NCI-H187 (cell line): ENCODE measurements around the gene SLC25A43.
"Not testable (repeated sequence)": the region's sequence is repeated elsewhere in the genome, so short reads cannot be mapped to it uniquely, and the experiment has no call there.

ENCODE experiments used
- DNase-seq, 2 experiments: peaks; one replicate each; lab custom pipeline; 2025; lab: John Stamatoyannopoulos, UW

SLC25A43 gene

DNA sequence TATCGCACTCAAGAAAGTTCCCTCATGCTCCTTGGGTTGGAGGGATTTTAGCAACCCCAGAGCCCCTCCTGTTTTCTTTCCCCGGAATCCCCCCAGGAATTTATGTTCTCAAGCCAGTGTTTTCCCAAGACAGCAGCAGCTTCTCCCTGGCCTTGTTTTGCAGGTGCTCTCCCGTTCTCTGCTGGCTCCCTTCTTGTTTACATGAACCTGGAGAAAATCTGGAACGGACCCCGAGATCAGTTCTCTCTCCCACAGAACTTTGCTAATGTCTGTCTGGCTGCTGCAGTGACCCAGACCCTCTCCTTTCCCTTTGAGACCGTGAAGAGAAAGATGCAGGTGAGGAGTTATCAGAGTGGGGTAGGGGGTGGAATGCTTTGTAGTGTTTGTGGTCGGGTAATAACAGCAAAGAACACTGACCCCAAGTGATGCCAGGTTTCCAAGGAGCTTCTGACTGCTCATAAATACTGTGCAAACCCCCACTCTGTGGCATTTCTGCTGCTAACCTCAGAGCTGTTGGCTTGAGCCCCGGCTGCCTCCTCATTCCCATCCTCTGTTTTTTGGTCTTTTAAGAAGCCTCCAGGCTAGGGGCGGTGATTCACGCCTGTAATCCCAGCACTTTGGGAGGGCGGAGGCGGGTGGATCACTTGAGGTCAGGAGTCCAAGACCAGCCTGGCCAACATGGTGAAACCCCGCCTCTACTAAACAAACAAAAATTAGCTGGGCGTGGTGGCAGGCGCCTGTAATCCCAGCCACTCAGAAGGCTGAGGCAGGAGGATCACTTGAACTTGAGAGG lies 11.1 kb downstream of the SLC25A43 start:
- DNase-seq, result no peak

DNA sequence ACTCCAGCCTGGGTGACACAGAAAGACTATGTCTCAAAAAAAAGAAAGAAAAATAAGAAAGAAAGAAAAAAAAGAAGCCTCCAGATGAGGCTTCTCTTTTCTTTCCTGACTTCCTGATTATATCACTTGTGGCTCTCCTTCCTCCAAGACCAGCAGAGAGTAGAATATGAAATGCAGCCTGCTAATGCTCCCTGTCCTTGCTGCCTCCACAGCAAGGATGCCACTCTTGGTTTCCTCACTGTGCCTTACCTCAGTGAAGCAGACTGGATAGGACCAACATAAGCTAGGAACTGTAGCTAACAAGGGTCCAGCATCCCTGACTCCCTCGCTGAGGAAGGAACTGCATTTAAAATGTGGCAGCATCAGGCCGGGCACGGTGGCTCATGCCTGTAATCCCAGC lies 11.7 kb downstream of the SLC25A43 start:
- no peak for DNase-seq

DNA sequence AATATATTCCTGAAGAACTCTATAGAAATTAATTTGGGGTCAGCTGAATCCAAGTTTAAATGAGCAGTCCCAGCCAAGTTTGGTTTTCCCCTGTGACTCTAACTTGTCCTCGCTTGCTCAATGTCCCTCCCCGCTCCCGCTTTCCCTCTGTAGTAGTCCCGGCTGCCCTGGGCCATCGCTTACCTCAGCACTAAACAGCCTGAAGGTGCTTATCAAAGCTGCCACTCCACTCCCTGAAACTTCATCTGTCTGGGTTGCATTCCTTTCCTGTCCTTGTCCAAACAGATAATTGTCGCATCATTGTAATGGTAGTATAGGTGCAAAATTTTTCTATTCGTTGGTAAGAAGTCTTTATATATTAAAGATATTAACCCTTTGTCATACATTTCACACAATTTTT lies 12.8 kb downstream of the SLC25A43 start:
- DNase-seq, result no peak

DNA sequence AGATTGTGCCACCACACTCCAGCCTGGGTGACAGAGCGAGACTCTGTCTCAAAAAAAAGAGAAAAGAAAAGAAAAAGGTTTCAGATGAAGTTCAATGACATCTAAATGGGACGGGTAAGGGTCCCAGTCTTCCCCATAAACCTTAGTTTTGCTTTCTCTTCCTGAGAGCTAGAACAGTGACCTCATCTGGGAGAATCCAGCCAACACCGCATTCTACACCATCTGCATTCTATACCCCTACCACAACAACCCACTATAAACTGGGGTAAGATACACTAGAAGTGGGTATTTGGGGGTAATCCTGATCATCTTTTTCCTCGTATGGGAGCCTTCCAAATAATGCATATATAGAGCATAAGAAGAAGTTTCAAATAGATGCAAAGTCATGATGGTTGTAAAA lies 18.2 kb downstream of the SLC25A43 start:
- DNase-seq, result no peak

DNA sequence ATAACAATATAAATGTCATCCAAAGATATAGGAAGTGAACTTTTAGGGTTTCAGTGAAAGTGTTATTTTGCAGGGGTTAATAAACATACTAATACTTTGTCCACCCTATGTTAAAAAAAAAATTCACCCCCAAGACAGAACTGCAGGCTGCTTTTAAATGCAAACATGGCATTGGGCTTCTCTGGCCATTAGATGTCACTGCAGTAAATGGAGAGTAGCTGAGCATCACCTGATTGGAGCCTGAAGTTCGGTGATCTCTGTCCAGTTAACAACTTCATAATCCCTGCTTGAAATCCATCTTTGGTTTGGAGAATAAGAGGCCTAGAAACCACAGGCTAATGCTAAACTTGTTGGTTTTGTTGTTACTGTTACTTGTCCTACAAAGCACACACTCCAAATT lies 18.7 kb downstream of the SLC25A43 start:
- no peak for DNase-seq

DNA sequence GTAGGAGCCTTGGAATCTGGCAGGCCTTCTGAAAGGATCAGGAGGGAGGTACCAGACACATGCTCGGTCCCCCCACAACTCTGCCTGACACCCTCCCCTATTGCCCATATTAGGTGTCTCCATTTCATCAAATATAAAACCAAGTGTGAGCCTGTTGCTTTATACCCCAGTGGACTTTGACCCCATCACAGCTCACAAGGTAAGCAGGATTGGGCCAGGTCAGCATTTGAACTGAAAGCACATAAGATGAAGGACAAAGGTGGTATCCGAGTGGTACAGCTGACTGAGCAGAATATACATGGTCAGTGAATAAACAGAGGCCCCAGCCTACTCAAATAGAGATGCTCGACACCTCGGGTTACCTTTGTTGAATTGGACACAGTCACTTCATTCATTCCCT lies 20.0 kb downstream of the SLC25A43 start:
- no peak for DNase-seq

DNA sequence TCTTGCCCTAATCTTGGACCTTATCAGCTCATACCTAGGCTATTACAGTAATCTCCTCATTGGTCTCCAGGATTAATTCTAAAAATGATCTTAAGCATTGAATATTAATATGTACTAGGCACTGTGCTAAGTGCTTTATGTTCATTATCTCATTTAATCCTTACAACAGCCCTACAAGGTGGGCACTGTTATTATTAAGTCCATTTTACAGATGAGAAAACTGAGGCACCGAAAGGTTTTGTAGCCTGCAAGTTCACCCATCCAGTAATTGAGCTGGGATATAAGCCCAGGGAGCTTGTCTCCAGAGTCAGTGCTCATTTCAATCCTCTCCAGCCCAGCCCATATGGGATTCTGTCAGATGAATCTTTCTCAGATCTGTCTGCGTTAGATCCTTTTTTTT lies 20.8 kb downstream of the SLC25A43 start:
- DNase-seq, result no peak

DNA sequence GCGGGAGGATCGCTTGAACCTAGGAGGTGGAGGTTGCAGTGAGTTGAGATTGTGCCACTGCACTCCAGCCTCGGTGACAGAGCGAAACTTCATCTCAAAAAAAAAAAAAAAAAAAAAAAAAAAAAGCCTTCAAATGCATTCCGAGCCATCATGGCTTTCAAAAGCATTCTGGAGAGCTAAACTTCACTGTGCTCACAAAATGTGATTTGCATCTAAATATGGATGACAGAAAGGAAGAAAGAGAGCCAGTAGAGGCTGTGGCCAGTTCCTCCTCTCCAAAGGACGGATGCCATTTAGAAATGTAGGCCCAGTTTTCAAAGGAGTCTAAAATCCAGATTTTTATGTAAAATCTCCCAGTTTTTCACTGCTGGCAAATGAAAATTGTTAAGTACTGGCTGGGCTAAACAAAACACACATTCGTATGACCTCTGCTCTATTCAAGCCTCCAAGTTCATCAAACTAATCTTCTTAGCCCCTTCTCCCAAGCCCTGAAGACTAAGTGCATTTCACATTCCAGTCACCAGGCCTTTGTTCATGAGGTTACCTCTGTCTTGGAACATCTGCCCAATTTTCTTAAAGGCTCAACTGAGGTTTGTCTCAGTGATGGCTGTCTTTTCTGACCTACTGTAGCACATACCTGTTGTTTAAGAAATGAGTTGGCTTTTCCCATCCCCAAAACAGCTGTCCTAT lies 22.0 kb downstream of the SLC25A43 start:
- DNase-seq, result no peak

DNA sequence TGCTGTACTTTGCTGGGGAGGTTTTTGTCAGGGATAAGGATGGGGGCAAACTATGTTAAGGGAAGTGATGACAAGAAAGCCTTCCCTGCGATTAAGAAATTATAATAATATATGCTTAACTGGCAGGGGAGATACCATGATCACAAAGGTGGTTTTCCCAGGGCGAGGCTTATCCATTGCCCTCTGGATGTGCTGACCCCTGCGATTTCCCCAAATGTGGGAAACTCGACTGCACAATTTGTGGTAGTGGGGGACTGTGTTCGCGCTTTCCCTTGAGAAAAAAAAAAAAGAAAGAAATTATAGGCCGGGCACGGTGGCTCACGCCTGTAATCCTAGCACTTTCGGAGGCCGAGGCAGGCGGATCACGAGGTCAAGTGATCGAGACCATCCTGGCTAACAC lies 24.5 kb downstream of the SLC25A43 start:
- DNase-seq, result no peak

DNA sequence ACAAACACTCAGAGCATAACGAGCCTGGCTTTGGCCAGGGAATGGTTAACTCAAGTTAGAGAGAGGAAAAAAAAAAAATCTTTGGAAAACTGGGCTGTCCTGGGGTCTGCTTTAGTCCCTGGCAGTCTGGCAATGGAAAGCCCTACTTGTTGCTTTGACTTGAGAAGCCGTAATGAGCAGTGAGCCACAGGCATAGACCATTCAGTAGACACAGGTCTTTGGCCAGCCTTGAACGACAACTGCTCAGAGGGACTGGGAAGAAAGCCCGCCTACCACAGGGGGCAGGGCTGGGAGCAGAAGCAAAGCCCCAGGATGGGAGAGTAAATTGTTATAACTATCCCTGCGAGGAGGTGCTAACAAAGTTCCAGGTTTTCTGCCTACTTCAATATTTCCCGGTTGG lies 25.9 kb downstream of the SLC25A43 start:
- DNase-seq, result no peak

DNA sequence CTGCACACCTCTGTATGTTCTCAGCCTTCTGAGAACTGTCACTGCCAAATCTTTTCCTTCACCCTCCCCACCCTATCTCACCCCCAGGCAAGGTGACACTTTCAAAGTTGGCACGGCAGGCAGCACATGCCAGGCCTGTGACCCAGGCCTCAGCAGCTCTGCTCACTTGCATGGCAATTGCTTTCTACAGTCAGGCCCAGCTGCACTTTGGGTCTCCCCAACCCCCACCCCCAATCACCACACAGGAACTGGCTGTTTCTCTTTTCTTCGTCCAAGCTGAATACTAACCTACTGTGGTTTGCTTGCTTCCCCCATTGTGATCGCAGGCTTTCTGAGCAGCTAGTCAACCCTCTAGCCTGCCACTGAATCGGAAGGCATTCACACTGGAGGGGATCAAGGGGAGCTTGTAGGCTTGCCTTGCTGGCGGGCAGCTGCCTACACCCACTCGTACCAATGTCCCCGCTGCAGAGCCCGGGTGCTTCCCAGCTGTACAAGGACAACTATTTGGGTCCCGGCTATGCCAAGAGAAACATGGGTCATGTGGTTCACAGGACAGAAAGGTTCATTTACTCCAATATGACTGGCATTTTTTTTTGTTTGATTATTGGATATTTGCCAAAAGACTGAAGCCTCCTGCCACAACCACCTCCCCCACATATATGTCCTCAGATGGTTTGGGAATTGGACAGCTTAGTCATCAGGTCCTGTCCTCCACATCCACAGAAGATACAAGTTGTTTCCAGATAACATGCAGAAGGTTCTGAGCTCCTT lies 28.1 kb downstream of the SLC25A43 start:
- DNase-seq, result no peak

DNA sequence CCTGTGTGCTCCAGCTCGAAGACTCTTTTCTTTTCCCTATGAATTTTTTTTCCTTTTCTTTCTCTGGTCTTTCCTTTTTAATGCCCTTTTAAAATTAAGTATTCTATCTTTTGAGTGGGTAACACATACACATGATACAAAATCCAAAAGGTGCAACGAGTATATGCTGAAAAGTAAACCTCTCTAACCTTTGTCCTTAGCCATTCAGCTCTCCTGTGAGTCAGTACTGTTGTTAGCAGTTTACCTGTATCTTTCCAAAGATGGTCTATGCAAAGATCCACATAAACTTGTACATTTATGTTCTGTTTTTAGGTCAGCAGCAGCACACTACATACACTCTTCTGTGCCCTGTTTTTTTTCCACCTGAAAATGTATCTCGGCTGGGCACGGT lies 28.7 kb downstream of the SLC25A43 start:
- no peak for DNase-seq

DNA sequence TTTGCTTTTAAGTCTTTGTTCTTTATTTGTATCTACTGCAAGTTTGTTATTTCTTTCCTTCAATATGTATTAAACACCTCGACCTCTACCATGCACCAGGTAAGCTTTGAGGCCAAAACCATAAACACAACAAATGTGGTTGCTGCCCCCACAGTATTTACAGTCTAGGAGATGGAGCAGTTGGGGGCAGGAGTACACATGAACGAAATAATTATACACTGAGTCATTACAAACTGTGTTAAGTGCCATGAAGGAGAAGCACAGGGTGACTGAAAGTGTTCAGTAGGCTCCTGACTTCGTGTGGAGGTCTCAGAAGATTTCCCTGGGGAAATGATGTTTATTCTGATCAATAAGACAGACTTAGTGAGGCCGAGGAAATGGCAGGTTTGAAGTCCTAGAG lies 30.3 kb downstream of the SLC25A43 start:
- DNase-seq, result no peak

DNA sequence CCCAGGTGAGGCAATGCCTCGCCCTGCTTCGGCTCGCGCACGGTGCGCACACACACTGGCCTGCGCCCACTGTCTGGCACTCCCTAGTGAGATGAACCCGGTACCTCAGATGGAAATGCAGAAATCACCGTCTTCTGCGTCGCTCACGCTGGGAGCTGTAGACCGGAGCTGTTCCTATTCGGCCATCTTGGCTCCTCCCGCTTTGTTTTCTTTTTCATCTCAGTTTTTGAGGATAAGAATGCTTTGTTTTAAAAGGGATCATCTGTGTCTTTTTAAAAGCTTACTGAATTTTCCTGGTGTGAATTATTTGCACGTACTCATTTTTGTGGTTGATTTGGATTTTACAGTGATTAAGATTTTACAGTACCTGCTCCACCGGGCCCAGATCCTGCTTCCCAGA lies 42.2 kb downstream of the SLC25A43 start:
- DNase-seq, result not testable (repeated sequence)

DNA sequence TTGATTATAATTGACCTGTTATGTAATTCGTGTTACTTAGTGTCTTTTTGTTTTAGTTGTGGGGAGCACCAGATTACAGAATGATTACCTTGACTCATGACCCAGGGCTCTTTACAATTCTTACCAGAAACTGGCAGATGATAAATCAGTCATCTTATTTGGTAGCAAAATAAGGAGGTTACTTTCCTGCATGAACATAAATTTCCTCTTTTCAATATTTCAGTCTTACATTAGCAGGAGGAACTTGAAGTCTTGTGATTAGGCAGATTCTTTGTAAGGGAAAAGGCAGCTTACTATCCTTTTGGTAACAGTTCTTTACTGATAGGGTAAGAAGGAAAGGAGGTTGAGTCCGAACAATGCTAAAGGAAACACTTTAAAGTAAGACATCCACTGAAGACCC lies 43.1 kb downstream of the SLC25A43 start:
- no peak for DNase-seq

DNA sequence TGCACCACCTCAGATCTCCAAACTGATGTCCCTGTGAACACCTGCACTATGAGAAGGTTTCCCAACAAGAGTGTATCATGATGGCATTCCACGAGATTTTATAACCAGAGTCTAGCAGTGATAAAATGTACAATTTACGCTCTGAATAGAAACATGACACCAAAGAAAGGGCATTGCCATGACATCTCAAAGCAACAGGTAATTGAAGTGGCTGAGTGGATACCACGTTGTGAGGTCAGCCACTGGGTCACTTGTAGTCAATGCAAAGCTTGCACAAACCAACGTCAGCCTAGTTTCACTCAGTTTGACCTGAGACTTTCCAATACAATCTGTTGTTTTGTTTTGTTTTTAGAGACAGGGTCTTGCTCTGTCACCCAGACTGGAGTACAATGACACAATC lies 54.1 kb downstream of the SLC25A43 start:
- DNase-seq, result no peak

DNA sequence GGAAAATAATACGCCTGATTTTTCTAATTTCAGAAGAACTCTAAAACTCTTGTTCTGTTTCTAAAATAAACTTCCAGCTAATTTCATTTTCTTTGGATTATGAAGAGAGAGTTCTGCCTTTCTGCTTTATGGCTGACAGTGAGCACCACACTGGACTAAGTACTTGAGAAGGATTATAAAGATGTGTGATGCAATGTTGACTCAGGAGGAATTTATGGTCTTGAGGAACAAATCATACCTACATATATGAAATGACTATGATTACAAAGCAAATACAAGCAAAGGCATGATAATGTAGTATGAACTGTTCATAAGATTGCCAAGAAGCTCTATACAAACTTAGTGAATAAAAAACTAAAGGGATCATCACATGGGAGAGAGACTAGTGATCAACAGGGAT lies 56.1 kb downstream of the SLC25A43 start:
- no peak for DNase-seq

DNA sequence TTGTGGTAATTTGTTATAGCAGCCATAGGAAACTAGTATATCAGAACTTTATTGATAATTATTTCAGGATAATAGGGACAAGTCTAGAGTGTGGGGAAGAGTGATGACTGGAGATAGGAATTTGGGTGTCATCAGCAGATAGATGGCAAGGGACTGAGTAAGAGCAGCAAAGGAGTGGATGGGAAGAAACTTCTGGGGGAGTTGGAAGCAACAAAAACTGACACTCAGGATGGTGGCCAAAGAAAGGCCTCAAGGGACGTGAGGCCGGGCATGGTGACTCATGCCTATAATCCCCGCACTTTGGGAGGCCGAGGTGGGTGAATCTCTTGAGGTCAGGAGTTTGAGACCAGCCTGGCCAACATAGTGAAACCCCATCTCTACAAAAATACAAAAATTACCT lies 60.0 kb downstream of the SLC25A43 start:
- no peak for DNase-seq

DNA sequence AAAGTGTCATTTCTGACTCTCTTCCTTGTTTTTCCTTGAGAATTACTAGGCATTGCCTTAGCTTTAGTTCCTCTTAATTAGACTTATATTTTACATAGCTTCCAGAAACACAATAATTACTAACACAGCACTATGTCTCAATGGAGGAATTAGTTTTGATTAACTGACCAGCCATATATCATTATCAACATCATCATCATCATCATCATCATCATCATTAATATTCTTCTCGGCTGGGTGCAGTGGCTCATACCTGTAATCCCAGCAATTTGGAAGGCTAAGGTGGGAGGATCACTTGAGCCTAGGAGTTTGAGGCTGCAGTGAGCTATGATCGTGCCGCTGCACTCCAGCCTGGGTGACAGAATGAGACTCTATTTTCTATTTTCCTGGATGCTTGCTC lies 66.4 kb downstream of the SLC25A43 start:
- no peak for DNase-seq

DNA sequence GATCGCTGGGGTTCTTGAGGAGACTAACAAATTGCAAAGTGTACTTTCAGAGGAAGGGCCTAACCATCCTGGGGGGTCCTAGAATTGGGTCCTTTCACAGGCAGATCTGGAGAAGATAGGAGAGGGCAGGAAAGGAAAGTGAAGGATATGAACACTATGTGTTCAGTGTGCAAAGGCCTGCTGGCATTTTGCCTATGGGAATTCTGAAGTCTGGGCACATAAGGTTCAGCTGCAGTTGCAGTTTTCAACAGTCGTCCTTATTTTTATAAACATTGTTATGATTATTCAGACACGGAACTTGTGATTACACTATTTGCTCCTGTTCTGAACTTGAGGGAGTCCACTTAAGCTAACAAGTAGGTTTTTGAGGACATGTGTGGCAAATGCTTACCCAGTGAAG lies 67.8 kb downstream of the SLC25A43 start:
- no peak for DNase-seq

DNA sequence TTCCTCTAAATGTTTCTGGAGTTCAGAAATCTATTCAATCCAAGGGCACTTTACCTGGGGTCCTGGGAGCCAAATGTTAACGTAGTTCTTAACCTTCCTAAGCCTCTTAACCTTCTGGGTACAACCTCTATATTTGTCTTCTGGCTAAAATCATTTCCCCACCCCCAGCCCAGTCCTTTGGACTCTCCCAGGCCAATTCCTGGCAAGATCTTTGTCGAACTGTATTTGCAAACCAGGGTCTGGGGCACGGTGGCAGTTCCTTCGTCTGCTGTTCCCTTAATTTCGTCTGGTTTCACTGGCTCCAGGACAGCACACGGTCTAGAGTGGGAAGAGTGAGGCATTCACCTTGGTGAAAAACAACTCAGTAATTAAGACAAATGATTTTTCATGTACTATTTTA lies 68.3 kb downstream of the SLC25A43 start:
- no peak for DNase-seq

DNA sequence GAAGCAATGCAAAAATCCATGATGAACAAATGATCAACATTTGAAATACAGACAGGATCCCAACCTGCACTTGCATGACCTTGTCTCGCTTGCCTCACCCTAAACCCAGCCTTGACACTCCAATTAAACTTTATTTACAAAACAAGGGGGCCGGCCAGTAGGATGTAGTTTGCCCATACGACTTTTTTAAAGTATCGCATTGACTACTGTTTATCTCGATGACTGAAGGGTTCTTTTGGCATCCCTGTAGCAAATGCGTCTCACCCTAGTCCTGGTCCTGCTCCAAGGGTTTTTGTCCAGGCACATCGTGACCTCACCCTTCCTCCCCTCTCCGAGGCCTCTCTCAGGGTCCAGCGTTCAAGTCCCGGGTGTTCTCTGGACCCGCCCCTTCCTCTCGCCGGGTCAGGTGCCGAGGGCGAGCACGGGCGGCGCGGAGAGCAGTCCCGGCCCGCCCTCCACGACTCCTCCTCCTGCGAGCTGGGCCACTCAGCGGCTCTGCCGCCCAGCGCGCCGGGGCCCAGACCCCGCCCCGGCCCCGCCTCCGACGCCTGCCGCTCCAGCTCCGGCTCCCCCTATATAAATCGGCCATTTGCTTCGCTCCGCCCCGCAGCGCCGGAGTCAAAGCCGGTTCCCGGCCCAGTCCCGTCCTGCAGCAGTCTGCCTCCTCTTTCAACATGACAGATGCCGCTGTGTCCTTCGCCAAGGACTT lies 68.9 kb downstream of the SLC25A43 start, which contains the start of gene SLC25A5:
Gene SLC25A5 (plus strand): TSS at position 603 of the 709 bp plus-strand sequence. CDS start 72 bp downstream, at position 675.
- peak; percentile 81 to 84 for DNase-seq
